Activated CD4-positive, alpha-beta T cell treated with anti-CD3 and anti-CD28 coated beads, Interleukin-2, amount 50 U/mL, for 1 hour (primary cell): ENCODE data around the gene SAMHD1.
"Not testable (repeated sequence)": the region's sequence is repeated elsewhere in the genome, so short reads cannot be mapped to it uniquely, and the experiment has no call there.

ENCODE experiments used
- DNase-seq: peaks from one replicate; pipeline ENCODE4 v3.0.0-alpha.2; 2020

The SAMHD1 gene

DNA sequence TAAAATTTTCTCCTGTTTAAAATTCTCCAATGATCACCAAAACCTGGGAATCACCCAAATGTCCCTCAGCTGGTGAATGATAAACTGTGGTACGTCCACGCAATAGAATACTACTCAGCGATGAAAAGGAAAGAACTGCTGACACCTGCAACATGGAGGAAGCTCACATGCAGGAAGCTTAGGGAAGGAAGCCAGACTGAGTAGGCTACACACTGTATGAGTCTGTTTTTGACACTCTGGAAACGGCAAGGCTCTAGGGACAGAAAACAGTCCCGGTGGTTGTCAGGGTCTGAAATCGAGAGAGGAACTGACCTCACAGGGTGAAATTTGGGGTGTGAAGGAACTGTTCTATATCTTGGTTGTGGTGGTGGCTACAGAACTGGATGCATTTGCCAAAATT is 100.7 kb downstream of the SAMHD1 start:
- no peak for DNase-seq

GRCh38 chr20:36849333-36850065 is 102.0 kb downstream of the SAMHD1 start:
- DNase-seq: no peak

GRCh38 chr20:36848677-36849076 is 102.8 kb downstream of the SAMHD1 start:
- no peak for DNase-seq

DNA sequence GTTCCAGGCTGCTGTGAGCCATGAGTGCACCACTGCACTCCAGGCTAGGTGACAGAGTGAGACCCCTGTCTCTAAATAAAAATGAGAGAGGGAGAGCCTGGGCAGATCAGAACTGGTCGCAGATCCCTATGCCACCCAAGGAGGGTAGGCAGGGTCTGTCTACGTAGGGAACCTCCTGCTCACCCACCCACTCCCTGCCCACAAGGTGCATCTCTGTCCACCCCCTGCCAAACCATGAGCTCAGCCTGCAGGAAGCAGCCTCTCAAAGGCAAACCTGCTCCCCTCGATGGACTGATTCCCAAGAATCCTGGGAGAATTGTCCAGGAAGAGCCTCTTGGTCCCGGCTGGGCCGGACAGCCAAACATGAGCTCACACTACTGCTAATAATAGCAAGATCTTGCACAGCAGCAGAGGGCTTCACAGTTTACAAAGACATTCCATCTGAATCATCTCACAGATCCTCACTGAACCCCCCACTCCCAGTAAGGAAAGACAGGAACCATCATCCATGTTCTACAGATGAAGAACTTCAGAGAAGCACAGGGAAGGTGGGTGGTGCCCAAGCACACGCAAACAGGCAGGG is 103.3 kb downstream of the SAMHD1 start:
- no peak for DNase-seq

GRCh38 chr20:36847710-36848040 is 103.8 kb downstream of the SAMHD1 start:
- DNase-seq: no peak

DNA sequence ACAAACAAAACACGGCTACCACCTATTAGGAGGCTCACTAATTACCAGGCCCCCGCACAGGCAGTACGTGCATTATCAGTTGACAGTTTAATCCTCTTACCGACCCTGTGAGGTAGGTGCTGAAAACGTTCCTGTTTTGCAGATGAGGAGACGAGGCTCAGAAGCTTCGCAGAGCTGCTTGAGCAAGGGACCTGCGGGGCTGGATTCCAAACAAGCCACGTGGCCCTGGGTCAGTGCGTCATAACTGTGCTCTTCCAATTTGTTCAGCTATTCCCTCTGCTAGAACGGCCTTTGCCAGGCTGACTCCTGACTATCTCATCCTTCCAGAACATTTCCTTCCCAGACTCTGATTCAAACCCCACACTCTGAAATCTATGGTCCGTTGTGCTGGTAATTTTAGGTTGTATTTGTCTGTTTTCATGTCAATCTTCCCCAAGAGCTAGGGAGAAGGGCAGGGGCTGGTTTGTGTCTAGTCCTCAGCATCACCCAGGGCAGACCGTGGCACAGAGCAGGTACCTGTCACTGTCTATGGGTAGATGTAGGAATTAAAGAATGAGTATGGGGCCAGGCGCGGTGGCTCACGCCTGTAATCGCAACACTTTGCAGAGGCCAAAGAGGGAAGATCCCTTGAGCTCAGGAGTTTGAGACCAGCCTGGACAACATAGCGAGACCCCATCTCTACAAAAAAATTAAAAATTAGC is 104.3 kb downstream of the SAMHD1 start:
- DNase-seq: no peak

DNA sequence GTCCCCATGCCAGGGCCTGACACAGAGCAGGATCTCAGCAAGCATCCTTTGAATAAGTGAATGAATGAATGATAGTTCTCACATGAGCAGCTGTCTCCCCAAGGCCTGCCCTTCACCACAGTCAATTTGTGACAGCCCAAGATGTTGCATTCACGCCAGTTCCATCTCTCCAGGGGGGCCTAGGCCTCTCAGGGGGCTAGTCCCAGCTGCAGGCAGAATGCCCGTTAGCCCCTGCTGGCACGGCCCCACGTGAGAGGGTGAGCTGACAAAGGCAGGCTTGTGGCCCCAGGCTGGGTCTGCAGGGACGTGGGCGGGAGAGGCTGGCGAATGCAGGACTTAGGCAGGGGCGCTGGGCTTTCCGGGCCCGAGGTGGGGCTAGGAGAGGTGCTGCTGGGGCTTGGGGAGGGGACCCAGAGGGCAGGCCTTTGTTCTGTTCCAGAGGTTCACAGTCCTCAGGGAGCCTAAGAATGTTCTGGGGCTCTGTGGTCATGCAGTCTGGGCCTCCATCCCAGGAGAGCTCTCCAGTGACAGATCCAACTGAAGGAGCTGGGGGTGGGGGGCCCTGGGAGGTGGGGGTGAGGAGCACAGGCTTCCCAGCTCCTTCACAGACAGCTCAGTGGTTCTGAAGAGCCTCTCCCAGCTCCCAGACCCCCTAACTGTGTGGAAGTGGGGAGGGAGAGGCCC is 106.1 kb downstream of the SAMHD1 start:
- no peak for DNase-seq

GRCh38 chr20:36841030-36841429 is 110.5 kb downstream of the SAMHD1 start:
- not testable (repeated sequence) for DNase-seq
